Loucy (cell line): ENCODE results near the gene COQ2.

ENCODE experiments used
- EZH2phosphoT487 ChIP-seq: fragments of 200-600 bp; IDR thresholded peaks from 2 replicates; pipeline ENCODE4 v1.6.1; 2018; ENCODE audit warnings: antibody characterized with exemption, mild to moderate bottlenecking, moderate library complexity, borderline replicate concordance
- TF ChIP-seq, protein P1 (sequence below): fragments of 200-600 bp; sonication (generic); conservative IDR thresholded peaks from 2 replicates; pipeline ENCODE4 v1.5.1; 2014; ENCODE audit warnings: mild to moderate bottlenecking, antibody characterized with exemption, low read length

DNA sequence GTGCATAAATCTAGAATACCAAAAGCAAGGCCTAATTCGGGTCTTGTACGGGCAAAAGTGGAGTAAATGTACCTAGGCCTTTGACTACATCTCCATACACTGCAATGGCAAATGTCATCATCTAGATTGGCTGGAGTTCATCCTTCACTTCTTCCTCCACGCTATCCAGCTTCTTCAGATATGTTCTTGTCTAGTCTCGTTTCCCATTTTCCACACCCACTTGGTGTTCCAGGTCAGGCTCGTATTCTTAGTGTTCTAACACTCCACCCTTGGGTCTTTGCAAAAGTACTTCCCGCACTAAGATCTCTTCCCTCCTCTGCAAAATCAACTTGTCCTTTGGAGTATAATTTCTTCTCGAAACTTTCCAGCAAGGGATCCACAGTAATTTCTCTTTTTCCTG is 1.4 kb downstream of the COQ2 start:
- TF ChIP-seq, protein P1, sequence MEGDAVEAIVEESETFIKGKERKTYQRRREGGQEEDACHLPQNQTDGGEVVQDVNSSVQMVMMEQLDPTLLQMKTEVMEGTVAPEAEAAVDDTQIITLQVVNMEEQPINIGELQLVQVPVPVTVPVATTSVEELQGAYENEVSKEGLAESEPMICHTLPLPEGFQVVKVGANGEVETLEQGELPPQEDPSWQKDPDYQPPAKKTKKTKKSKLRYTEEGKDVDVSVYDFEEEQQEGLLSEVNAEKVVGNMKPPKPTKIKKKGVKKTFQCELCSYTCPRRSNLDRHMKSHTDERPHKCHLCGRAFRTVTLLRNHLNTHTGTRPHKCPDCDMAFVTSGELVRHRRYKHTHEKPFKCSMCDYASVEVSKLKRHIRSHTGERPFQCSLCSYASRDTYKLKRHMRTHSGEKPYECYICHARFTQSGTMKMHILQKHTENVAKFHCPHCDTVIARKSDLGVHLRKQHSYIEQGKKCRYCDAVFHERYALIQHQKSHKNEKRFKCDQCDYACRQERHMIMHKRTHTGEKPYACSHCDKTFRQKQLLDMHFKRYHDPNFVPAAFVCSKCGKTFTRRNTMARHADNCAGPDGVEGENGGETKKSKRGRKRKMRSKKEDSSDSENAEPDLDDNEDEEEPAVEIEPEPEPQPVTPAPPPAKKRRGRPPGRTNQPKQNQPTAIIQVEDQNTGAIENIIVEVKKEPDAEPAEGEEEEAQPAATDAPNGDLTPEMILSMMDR, result no peak
- TF ChIP-seq EZH2phosphoT487, result no peak
